ENCODE results near the gene OTX1. TPM values are rescaled to one million over a fixed set of nuclear protein-coding genes. Genes with fewer than 3 reads are reported as not detected.

Gene OTX1
- total and polyA plus RNA-seq, 2 of the 8 experiments (the other 6 are each of a cell fraction or from before 2014, with no cell fraction given): 0.24 to 3.3 TPM

GRCh38 chr2:63049970-63050333 is 678 bp upstream of the OTX1 start:
- Histone ChIP-seq H3K79me2 (ENCODE audit: control insufficient read depth in 1 of 2, insufficient read depth in 2 of 2, low read length in 2 of 2) (no peaks in the 10 kb centered on the region), H3K23ac (ENCODE audit: insufficient read length) (no peak overlapping the region), H3K9ac (replicated peaks in 1 of 4; ENCODE audit: extremely low read depth in 1 of 4, low read depth in 3 of 4, low read length in 3 of 4) (0 out of 7 replicates have a peak overlapping the region, but pooled peaks of 1 of the 4 experiments have one; percentile 6), H2BK12ac (ENCODE audit: low read depth, low read length) (no peak overlapping the region), H2BK120ac (replicated peaks; ENCODE audit: low read depth, low read length) (no peak overlapping the region), H4K5ac (ENCODE audit: insufficient read length, low read depth, low read length) (no peak overlapping the region), H2AK5ac (ENCODE audit: low read depth, low read length) (no peak overlapping the region), H3K56ac (replicated peaks; ENCODE audit: insufficient read length, low read depth, low read length) (no peak overlapping the region), H2BK20ac (ENCODE audit: low read length) (no peak overlapping the region), H4K20me1 (replicated peaks in 1 of 2; ENCODE audit: control insufficient read depth in 1 of 2, insufficient read depth in 2 of 2, low read length in 2 of 2) (peaks cover 8 to 10% of the 10 kb centered on the region in 2 experiments), H3K4ac (replicated peaks; ENCODE audit: insufficient read length, low read depth, low read length) (peak overlapping the region; percentile 14), H2AFZ (ENCODE audit: low read length) (no peak overlapping the region), H3K4me3 (ENCODE audit: extremely low read depth in 1 of 4, insufficient read depth in 2 of 4, low read depth in 3 of 4, low read length in 4 of 4) (peak overlapping the region; percentile 53 to 80 (median 70)), H3K9me3 (ENCODE audit: insufficient read depth in 2 of 2, low read depth in 1 of 2, low read length in 1 of 2) (no peaks in the 10 kb centered on the region), H3K27ac (ENCODE audit: low read depth, low read length) (no peak overlapping the region), H3K4me1 (replicated peaks in 1 of 4; ENCODE audit: control insufficient read depth in 3 of 4, insufficient read depth in 4 of 4, low read length in 3 of 4) (peaks cover 8 to 50% (median 33%) of the 10 kb centered on the region in 4 experiments), H3K23me2 (ENCODE audit: low read depth, low read length) (peaks cover 38% of the 10 kb centered on the region), H3K14ac (ENCODE audit: insufficient read length) (no peak overlapping the region), H3K27me3 (replicated peaks in 1 of 4; ENCODE audit: control insufficient read depth in 3 of 4, extremely low read depth in 1 of 4, insufficient read depth in 3 of 4, low read length in 3 of 4) (peaks cover 29 to 95% (median 79%) of the 10 kb centered on the region in 4 experiments), H2BK5ac (ENCODE audit: low read depth, low read length) (no peak overlapping the region), H3K18ac (ENCODE audit: extremely low read depth, low read length) (peak overlapping the region; percentile 32; the same call in 1 of the 2 replicates), H3K4me2 (ENCODE audit: insufficient read depth in 1 of 2, low read depth in 2 of 2, low read length in 2 of 2) (peak overlapping the region; percentile 86 to 97), H4K8ac (ENCODE audit: extremely low read depth, insufficient read depth, low read length) (peak overlapping the region; percentile 72), H4K91ac (replicated peaks; ENCODE audit: insufficient read length, low read length) (no peak overlapping the region), H2BK15ac (ENCODE audit: low read length) (no peak overlapping the region; the same call in 1 of the 2 replicates), H3K79me1 (ENCODE audit: low read depth, low read length) (no peaks in the 10 kb centered on the region), H3K36me3 (ENCODE audit: control insufficient read depth in 2 of 4, insufficient read depth in 4 of 4, low read length in 3 of 4) (peaks cover 0 to 8% (median 0%) of the 10 kb centered on the region in 4 experiments; a peak in 2 of 8 replicates)
- ChIA-PET CTCF (ENCODE audit: partially characterized antibody) (no interaction called here), POLR2A (ENCODE audit: partially characterized antibody) (interaction anchor here (1.3 to 6.8 kb wide), 2 partner anchors 9 to 15 kb away, joined by 3 to 32 read pairs; no protein-coding TSS in a partner anchor)
- DNase-seq (ENCODE audit: low read depth in 1 of 2, low spot score in 2 of 2): no peak
- 1% methylated on average over 29 of the region's 31 CpGs; no CpG with 5 or more reads in 1 of the 2 experiments for WGBS, 2 experiments (ENCODE audit: extremely low coverage in 1 of 2, insufficient coverage in 1 of 2, insufficient read length in 1 of 2, insufficient replicate concordance in 2 of 2, low coverage in 1 of 2, low lambda C conversion rate in 2 of 2, missing lambda C conversion rate in 1 of 2)
- TF ChIP-seq MAX (IDR thresholded peaks at IDR 0.05) (peak; percentile 52), CBX5 (IDR thresholded peaks at IDR 0.05; ENCODE audit: low read depth, low read length) (no peak), E2F6 (IDR thresholded peaks at IDR 0.05) (peak; percentile 90), CTBP2 (IDR thresholded peaks at IDR 0.05; ENCODE audit: borderline replicate concordance, insufficient read depth, insufficient read length, low read length) (no peak), CBX8 (IDR thresholded peaks at IDR 0.05; ENCODE audit: borderline replicate concordance, low read depth, low read length) (no peak), EGR1 (IDR thresholded peaks at IDR 0.05; ENCODE audit: borderline replicate concordance, low read depth, low read length) (no peak), GABPA (IDR thresholded peaks at IDR 0.05; ENCODE audit: borderline replicate concordance, insufficient read depth, low read length) (no peak)
- no peak for FAIRE-seq

All from H1 (cell line).